ENCODE results near the gene RAMACL. TPM values are rescaled to one million over a fixed set of nuclear protein-coding genes. Genes with fewer than 3 reads are reported as not detected.
"Not testable (repeated sequence)": the region's sequence is repeated elsewhere in the genome, so short reads cannot be mapped to it uniquely, and the experiment has no call there.

Gene RAMACL
- total RNA-seq, 1 experiment from 2014 or later, result 0.28 TPM

DNA sequence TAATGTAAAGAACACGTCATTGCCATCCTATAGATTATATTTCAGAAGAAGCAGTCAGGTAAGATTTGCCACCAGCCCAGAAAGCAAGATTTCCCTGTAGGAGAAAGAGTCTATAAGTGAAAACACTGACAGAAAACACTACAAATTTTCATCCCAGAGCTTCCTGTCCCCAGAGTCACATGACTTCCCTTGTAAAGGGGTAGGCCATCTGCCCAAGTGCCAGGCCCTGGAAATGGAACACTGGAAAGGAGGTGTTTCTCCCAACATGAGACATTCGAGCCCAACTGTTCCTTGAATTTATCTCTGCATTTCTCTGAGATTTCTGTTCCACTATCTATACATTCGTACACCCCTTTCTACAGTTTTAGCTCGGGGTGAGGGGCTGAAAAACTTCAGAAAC lies 46.9 kb downstream of the RAMACL start:
- H3T11ph ChIP-seq (ENCODE audit: low read length), result no peak overlapping the region

DNA sequence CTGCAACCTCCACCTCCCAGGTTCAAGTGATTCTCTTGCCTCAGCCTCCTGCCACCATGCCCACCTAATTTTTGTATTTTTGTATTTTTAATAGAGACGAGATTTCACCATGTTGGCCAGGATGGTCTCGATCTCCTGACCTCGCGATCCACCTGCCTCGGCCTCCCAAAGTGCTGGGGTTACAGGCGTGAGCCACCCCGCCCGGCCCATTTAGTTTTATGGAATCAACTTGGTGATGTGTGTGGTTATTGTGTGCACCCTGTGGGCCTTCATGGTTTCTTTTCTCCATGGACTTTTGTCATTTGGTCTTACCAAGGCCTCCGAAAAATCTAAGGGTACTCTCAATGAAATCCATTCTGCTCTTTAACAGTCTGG lies 47.5 kb downstream of the RAMACL start:
- H2AK5ac ChIP-seq (ENCODE audit: insufficient read length, low read length); H3K27ac ChIP-seq (ENCODE audit: insufficient read length, low read depth, low read length); H2BK20ac ChIP-seq (ENCODE audit: low read depth, low read length, poor library complexity, severe bottlenecking); H2AFZ ChIP-seq (ENCODE audit: low read length); H3K23ac ChIP-seq (ENCODE audit: insufficient read length, low read depth, low read length); H3K9me3 ChIP-seq (ENCODE audit: control insufficient read depth, low read depth, low read length); H3K23me2 ChIP-seq (ENCODE audit: insufficient read length, low read depth, low read length, poor library complexity, severe bottlenecking); H3K14ac ChIP-seq (ENCODE audit: insufficient read depth, low read length); H4K5ac ChIP-seq (ENCODE audit: insufficient read length, low read depth, low read length); H3K18ac ChIP-seq (ENCODE audit: insufficient read length, low read depth, low read length); H2BK15ac ChIP-seq (ENCODE audit: low read depth, low read length); H3K79me1 ChIP-seq (ENCODE audit: insufficient read depth, low read depth, low read length, poor library complexity, severe bottlenecking); H3K27me3 Mint-ChIP-seq (ENCODE audit: low read depth); H3K4me3 Mint-ChIP-seq; H2BK120ac ChIP-seq (ENCODE audit: low read depth, low read length, poor library complexity, severe bottlenecking); H3K9me3 Mint-ChIP-seq; H3K79me2 ChIP-seq (ENCODE audit: insufficient read depth, low read length); DNase-seq; H4K8ac ChIP-seq (replicated peaks; ENCODE audit: insufficient read length, low read depth, low read length); H4K91ac ChIP-seq (ENCODE audit: insufficient read length, low read depth, low read length); H2BK12ac ChIP-seq (ENCODE audit: insufficient read length, low read depth, low read length); H3K27me3 ChIP-seq (ENCODE audit: insufficient read depth, low read length); H4K20me1 ChIP-seq (ENCODE audit: control insufficient read depth, insufficient read depth, insufficient read length); H3K4ac ChIP-seq (ENCODE audit: low read depth, low read length); H3K4me2 ChIP-seq (ENCODE audit: insufficient read depth, insufficient read length, low read length); H3T11ph ChIP-seq (ENCODE audit: low read length); H2BK5ac ChIP-seq (ENCODE audit: insufficient read length, low read length); H3K36me3 Mint-ChIP-seq (ENCODE audit: insufficient read depth in 1 of 3, low read depth in 3 of 3); H3K56ac ChIP-seq (ENCODE audit: insufficient read length, low read depth, low read length); H3K9ac ChIP-seq (ENCODE audit: extremely low read depth, insufficient read length, low read length): not testable (repeated sequence)
- peaks cover 10% of the 10 kb centered on the region for H3K4me1 ChIP-seq (ENCODE audit: insufficient read depth, low read length)
- Mint-ChIP-seq H3K4me1 (peaks cover 34 to 43% of the 10 kb centered on the region in 2 experiments), H3K27ac (peak overlapping the region in 1 of 3 experiments; percentile 45; a peak in 2 of 7 replicates)
- WGBS (ENCODE audit: extremely low coverage, insufficient read length, low lambda C conversion rate), result no CpG with 5 or more reads among the region's 9 CpGs

More for the DNA sequence above, 46.9 kb downstream of the RAMACL start:
- Histone ChIP-seq H3K27ac (ENCODE audit: insufficient read length, low read depth, low read length) (no peak overlapping the region), H3K14ac (ENCODE audit: insufficient read depth, low read length) (no peak overlapping the region), H3K4me1 (ENCODE audit: insufficient read depth, low read length) (peaks cover 10% of the 10 kb centered on the region), H2BK120ac (ENCODE audit: low read depth, low read length, poor library complexity, severe bottlenecking) (no peak overlapping the region), H3K79me2 (ENCODE audit: insufficient read depth, low read length) (no peaks in the 10 kb centered on the region; the same call in 1 of the 2 replicates), H4K91ac (ENCODE audit: insufficient read length, low read depth, low read length) (no peak overlapping the region), H3K27me3 (ENCODE audit: insufficient read depth, low read length) (no peaks in the 10 kb centered on the region), H4K5ac (ENCODE audit: insufficient read length, low read depth, low read length) (no peak overlapping the region), H2BK20ac (ENCODE audit: low read depth, low read length, poor library complexity, severe bottlenecking) (no peak overlapping the region), H2BK15ac (ENCODE audit: low read depth, low read length) (no peak overlapping the region), H4K8ac (replicated peaks; ENCODE audit: insufficient read length, low read depth, low read length) (no peak overlapping the region), H2AFZ (ENCODE audit: low read length) (no peak overlapping the region), H3K23me2 (ENCODE audit: insufficient read length, low read depth, low read length, poor library complexity, severe bottlenecking) (no peaks in the 10 kb centered on the region), H3K79me1 (ENCODE audit: insufficient read depth, low read depth, low read length, poor library complexity, severe bottlenecking) (no peaks in the 10 kb centered on the region), H3K18ac (ENCODE audit: insufficient read length, low read depth, low read length) (no peak overlapping the region), H2AK5ac (ENCODE audit: insufficient read length, low read length) (no peak overlapping the region), H3K56ac (ENCODE audit: insufficient read length, low read depth, low read length) (no peak overlapping the region), H3K4me2 (ENCODE audit: insufficient read depth, insufficient read length, low read length) (no peak overlapping the region), H4K20me1 (ENCODE audit: control insufficient read depth, insufficient read depth, insufficient read length) (no peaks in the 10 kb centered on the region), H3K23ac (ENCODE audit: insufficient read length, low read depth, low read length) (no peak overlapping the region), H3K9me3 (ENCODE audit: control insufficient read depth, low read depth, low read length) (no peaks in the 10 kb centered on the region), H3K4ac (ENCODE audit: low read depth, low read length) (no peak overlapping the region), H3K9ac (ENCODE audit: extremely low read depth, insufficient read length, low read length) (no peak overlapping the region), H2BK5ac (ENCODE audit: insufficient read length, low read length) (no peak overlapping the region), H2BK12ac (ENCODE audit: insufficient read length, low read depth, low read length) (no peak overlapping the region)
- Mint-ChIP-seq H3K36me3 (ENCODE audit: insufficient read depth in 1 of 3, low read depth in 3 of 3) (peaks cover 3 to 8% (median 5%) of the 10 kb centered on the region in 3 experiments; a peak in 4 of 7 replicates), H3K4me1 (peaks cover 38 to 43% of the 10 kb centered on the region in 2 experiments), H3K9me3 (no peaks in the 10 kb centered on the region), H3K4me3 (no peak overlapping the region), H3K27ac (no peak overlapping the region; a peak in 1 of 7 replicates), H3K27me3 (ENCODE audit: low read depth) (no peaks in the 10 kb centered on the region; the same call in 1 of the 2 replicates)
- WGBS (ENCODE audit: extremely low coverage, insufficient read length, low lambda C conversion rate), result no CpG with 5 or more reads among the region's 4 CpGs
- DNase-seq, result no peak
- TF ChIP-seq, protein P1, sequence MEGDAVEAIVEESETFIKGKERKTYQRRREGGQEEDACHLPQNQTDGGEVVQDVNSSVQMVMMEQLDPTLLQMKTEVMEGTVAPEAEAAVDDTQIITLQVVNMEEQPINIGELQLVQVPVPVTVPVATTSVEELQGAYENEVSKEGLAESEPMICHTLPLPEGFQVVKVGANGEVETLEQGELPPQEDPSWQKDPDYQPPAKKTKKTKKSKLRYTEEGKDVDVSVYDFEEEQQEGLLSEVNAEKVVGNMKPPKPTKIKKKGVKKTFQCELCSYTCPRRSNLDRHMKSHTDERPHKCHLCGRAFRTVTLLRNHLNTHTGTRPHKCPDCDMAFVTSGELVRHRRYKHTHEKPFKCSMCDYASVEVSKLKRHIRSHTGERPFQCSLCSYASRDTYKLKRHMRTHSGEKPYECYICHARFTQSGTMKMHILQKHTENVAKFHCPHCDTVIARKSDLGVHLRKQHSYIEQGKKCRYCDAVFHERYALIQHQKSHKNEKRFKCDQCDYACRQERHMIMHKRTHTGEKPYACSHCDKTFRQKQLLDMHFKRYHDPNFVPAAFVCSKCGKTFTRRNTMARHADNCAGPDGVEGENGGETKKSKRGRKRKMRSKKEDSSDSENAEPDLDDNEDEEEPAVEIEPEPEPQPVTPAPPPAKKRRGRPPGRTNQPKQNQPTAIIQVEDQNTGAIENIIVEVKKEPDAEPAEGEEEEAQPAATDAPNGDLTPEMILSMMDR (conservative IDR thresholded peaks at IDR 0.05), result no peak

Data from H9 (cell line).